CD4-positive, alpha-beta T cell (primary cell): Measurements from ENCODE around the gene NEK4. TPM values are rescaled to one million over a fixed set of nuclear protein-coding genes. Genes with fewer than 3 reads are reported as not detected.

Experiments
- ATAC-seq: fragments of 200-7000 bp; cut with Tn5 transposase; one replicate; pipeline ENCODE4 v1.10.0; 2022; ENCODE audit warnings: mild to moderate bottlenecking; ENCODE audit not compliant: poor library complexity
- CTCF ChIA-PET: fragments of 350-600 bp; sonication (Branson Sonifier 250); formaldehyde crosslinking; loops from one replicate; lab custom pipeline; 2021; ENCODE audit warnings: antibody characterized with exemption, inconsistent platforms; lab: Charles Lee
- POLR2A ChIA-PET: fragments of 350-600 bp; sonication (Branson Sonifier 250); formaldehyde crosslinking; loops from one replicate; lab custom pipeline; 2021; ENCODE audit warnings: antibody characterized with exemption, inconsistent platforms; lab: Charles Lee
- DNase-seq, 14 experiments: peaks; one replicate each; pipeline ENCODE4 v3.0.0-alpha.2; 2013 to 2020; ENCODE audit warnings: mixed read lengths in 2 of 14
- H3K27ac ChIP-seq, 2 donors: one replicate each; pipeline versions ENCODE4 v1.5.1 to v1.7.0; 2013; ENCODE audit warnings: low read length in 2 of 2, low read depth in 1 of 2, mild to moderate bottlenecking in 1 of 2
- H3K27me3 ChIP-seq, 2 experiments: 1 replicate in 1 of 2; 2 replicates in 1 of 2; pipeline versions ENCODE4 v1.6.1 to v1.7.0; 2013; ENCODE audit warnings: low read length in 2 of 2, control low read depth in 1 of 2, mild to moderate bottlenecking in 1 of 2, moderate library complexity in 1 of 2; ENCODE audit not compliant: insufficient read depth in 2 of 2, control insufficient read depth in 1 of 2
- H3K36me3 ChIP-seq: one replicate; pipeline ENCODE4 v1.6.1; 2013; ENCODE audit warnings: low read length, control low read depth; ENCODE audit not compliant: insufficient read depth
- H3K4me1 ChIP-seq: one replicate; pipeline ENCODE4 v1.6.1; 2013; ENCODE audit warnings: low read length, control low read depth; ENCODE audit not compliant: insufficient read depth
- H3K4me3 ChIP-seq: one replicate; pipeline ENCODE4 v1.5.1; 2013; ENCODE audit warnings: mild to moderate bottlenecking, low read length, moderate library complexity
- H3K9me3 ChIP-seq, 2 experiments: 1 replicate in 1 of 2; 2 replicates in 1 of 2; pipeline versions ENCODE4 v1.6.1 to v1.7.0; 2013; ENCODE audit warnings: low read length in 2 of 2, mild to moderate bottlenecking in 2 of 2, control low read depth in 1 of 2, moderate library complexity in 1 of 2; ENCODE audit not compliant: control insufficient read depth in 1 of 2, insufficient read depth in 1 of 2
- H3K27ac Mint-ChIP-seq: one replicate; pipeline ENCODE4 v1.8.0; 2020; ENCODE audit warnings: mixed read lengths
- H3K27me3 Mint-ChIP-seq: one replicate; pipeline ENCODE4 v1.8.0; 2021; ENCODE audit warnings: mixed read lengths
- H3K36me3 Mint-ChIP-seq: one replicate; pipeline ENCODE4 v1.8.0; 2021; ENCODE audit warnings: low read depth, mixed read lengths
- H3K4me1 Mint-ChIP-seq: one replicate; pipeline ENCODE4 v1.8.0; 2021; ENCODE audit warnings: low read depth, mixed read lengths
- H3K4me3 Mint-ChIP-seq: one replicate; pipeline ENCODE4 v1.8.0; 2020; ENCODE audit warnings: mild to moderate bottlenecking, mixed read lengths
- H3K9me3 Mint-ChIP-seq: one replicate; pipeline ENCODE4 v1.8.0; 2020; ENCODE audit warnings: mixed read lengths
- intact Hi-C, 2 experiments: fragments of 100-400 bp; cut with DNase I in 1 of 2; cut with micrococcal nuclease in 1 of 2; formaldehyde crosslinking; loops; one replicate each; pipeline versions ENCODE4 v1.15.1 to v1.9.0; 2023 to 2025; cut with DNase I, micrococcal nuclease
- total RNA-seq, 174 experiments: library from RNA in 2 of 174; stranded (reverse) in 2 of 174; gene quantifications; one replicate each; pipeline ENCODE4 v1.2.3 and lab custom pipeline; 2021 to 2026
- TF ChIP-seq, protein P1 (sequence below): fragments of 200-600 bp; IDR thresholded peaks from one replicate; pipeline ENCODE4 v1.8.0; 2022; ENCODE audit warnings: antibody characterized with exemption, mild to moderate bottlenecking

The NEK4 gene
- total RNA-seq, 2 experiments from 2014 or later: 6.1 to 6.9 TPM

DNA sequence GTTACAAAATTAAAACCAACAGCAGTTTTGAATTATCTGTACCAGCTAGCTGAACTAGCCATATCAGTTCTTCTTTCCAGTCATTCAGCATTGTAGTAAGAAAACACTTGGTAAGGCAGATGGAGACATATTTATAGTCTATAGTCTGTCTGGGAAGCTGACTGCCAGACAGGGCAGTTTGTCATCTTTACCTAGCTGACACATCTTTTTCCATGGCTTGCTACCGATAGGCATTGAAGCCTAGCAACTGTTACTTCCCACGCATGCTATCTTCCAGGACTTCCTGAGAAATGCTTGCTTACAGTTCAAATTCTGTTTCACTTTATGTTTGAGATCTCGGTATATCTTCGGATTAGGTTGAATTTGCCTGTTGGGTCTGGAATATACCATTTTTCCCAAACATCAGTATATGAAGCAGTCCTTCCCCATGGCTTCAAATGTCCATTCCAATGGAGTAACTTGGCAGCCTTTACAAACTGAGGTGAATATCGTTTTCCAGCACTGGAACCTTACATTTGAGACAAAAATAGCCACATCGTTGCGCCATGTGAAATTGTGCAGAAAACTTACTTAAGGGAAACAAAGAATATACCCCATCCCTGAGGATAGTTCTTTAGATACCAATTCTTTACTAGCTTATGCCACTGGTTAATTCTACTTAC, 76.1 kb downstream of the NEK4 start:
- Mint-ChIP-seq H3K27ac (no peak overlapping the region), H3K4me1 (peaks cover 5% of the 10 kb centered on the region), H3K27me3 (no peaks in the 10 kb centered on the region), H3K36me3 (peaks cover 89% of the 10 kb centered on the region), H3K9me3 (no peaks in the 10 kb centered on the region), H3K4me3 (no peak overlapping the region)
- Histone ChIP-seq H3K27ac (no peak overlapping the region), H3K4me1 (no peaks in the 10 kb centered on the region), H3K36me3 (peaks cover 83% of the 10 kb centered on the region), H3K27me3 (no peaks in the 10 kb centered on the region), H3K9me3 (no peaks in the 10 kb centered on the region), H3K4me3 (no peak overlapping the region)
- no peak for DNase-seq
- intact Hi-C loops: no loop called here
- CTCF ChIA-PET: no interaction called here
- TF ChIP-seq, protein P1, sequence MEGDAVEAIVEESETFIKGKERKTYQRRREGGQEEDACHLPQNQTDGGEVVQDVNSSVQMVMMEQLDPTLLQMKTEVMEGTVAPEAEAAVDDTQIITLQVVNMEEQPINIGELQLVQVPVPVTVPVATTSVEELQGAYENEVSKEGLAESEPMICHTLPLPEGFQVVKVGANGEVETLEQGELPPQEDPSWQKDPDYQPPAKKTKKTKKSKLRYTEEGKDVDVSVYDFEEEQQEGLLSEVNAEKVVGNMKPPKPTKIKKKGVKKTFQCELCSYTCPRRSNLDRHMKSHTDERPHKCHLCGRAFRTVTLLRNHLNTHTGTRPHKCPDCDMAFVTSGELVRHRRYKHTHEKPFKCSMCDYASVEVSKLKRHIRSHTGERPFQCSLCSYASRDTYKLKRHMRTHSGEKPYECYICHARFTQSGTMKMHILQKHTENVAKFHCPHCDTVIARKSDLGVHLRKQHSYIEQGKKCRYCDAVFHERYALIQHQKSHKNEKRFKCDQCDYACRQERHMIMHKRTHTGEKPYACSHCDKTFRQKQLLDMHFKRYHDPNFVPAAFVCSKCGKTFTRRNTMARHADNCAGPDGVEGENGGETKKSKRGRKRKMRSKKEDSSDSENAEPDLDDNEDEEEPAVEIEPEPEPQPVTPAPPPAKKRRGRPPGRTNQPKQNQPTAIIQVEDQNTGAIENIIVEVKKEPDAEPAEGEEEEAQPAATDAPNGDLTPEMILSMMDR: no peak
- POLR2A ChIA-PET: interaction anchor here (3.1 kb wide), 1 partner anchor 11 kb away, joined by 11 read pairs; the partner anchor contains the start of genes GLT8D1 and SPCS1
- no peak for ATAC-seq

DNA sequence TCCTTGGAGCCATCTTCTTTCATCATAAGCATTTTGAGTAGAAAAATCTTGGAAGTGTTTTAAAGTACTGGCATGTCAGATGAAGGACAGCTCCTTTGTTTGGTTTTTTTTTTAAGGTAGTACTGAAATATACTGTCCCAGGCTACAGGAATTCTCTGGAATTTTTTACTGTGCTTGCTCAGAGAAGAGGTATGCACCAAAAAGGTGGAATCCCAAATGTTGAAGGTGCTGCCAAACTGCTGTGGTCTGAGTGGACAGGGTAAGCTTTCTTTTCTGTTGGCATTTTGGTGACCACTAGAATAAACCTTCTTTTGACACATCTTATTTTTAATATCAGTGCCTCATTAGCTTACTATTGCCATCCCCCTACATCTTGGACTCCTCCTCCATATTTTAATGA, 77.7 kb downstream of the NEK4 start:
- ChIA-PET CTCF (interaction anchor here (0.6 kb wide), 1 partner anchor 11 kb away, joined by 4 read pairs; no protein-coding TSS in a partner anchor), POLR2A (no interaction called here)
- DNase-seq (no peak), ATAC-seq (no peak)
- no peaks in the 10 kb centered on the region for H3K9me3 ChIP-seq
- H3K27me3 ChIP-seq: no peaks in the 10 kb centered on the region
- peaks cover 95% of the 10 kb centered on the region for H3K36me3 ChIP-seq
- no peaks in the 10 kb centered on the region for H3K9me3 Mint-ChIP-seq
- H3K27ac ChIP-seq: no peak overlapping the region
- H3K36me3 Mint-ChIP-seq: peaks cover 98% of the 10 kb centered on the region
- H3K27ac Mint-ChIP-seq: no peak overlapping the region
- H3K4me3 ChIP-seq: no peak overlapping the region
- H3K4me3 Mint-ChIP-seq: no peak overlapping the region
- peaks cover 5% of the 10 kb centered on the region for H3K4me1 Mint-ChIP-seq
- intact Hi-C loops: no loop called here
- no peaks in the 10 kb centered on the region for H3K4me1 ChIP-seq
- no peaks in the 10 kb centered on the region for H3K27me3 Mint-ChIP-seq
- TF ChIP-seq, protein P1: no peak

DNA sequence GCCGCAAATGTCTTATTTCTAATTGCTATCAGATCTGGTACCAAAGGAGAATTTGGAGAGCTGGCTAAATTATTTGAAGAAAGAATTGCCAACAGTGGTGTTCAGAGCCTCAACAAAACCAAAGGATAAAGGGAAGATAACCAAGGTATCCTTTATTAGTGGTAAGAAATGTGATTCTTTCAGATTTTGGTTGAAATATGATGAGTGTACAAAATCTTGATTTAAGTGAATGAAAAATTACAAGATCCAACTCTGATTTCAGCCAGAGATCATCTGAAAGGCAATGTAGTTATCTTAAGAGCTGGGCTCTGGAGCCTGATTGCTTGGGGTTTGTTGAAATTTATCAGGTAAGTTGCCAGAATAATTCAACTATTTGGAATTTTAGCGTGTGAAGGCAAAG, 80.2 kb downstream of the NEK4 start:
- CTCF ChIA-PET: no interaction called here
- H3K36me3 Mint-ChIP-seq: peaks cover 100% of the 10 kb centered on the region

More for the DNA sequence above, 80.2 kb downstream of the NEK4 start:
- H3K27me3 ChIP-seq: no peaks in the 10 kb centered on the region
- TF ChIP-seq, protein P1: no peak
- Mint-ChIP-seq H3K27ac (peak overlapping the region; percentile 39), H3K4me3 (no peak overlapping the region), H3K9me3 (no peaks in the 10 kb centered on the region), H3K27me3 (no peaks in the 10 kb centered on the region), H3K4me1 (peaks cover 23% of the 10 kb centered on the region)
- POLR2A ChIA-PET: no interaction called here
- no peak overlapping the region for H3K4me3 ChIP-seq
- H3K9me3 ChIP-seq: no peaks in the 10 kb centered on the region
- peaks cover 14% of the 10 kb centered on the region for H3K4me1 ChIP-seq
- DNase-seq (no peak), ATAC-seq (no peak)
- intact Hi-C loops: no loop called here
- peaks cover 83% of the 10 kb centered on the region for H3K36me3 ChIP-seq
- no peak overlapping the region for H3K27ac ChIP-seq
